BE2C (cell line): ENCODE measurements around the gene COBL.

ENCODE experiments used
- DNase-seq: peaks from one replicate; pipeline ENCODE4 v3.0.0-alpha.2; 2020
- H3K27me3 ChIP-seq: fragments of 250-450 bp; sonication (Bioruptor Pico); 2 replicates; pipeline ENCODE4 v1.5.1; 2020; ENCODE audit warnings: mild to moderate bottlenecking
- H3K36me3 ChIP-seq: fragments of 250-450 bp; sonication (Bioruptor Pico); 2 replicates; pipeline ENCODE4 v1.5.1; 2020; ENCODE audit warnings: mild to moderate bottlenecking
- H3K4me1 ChIP-seq: fragments of 250-450 bp; sonication (Bioruptor Pico); 2 replicates; pipeline ENCODE4 v1.5.1; 2020
- H3K4me3 ChIP-seq: 2 replicates; pipeline ENCODE4 v1.5.1; 2011; ENCODE audit warnings: low read depth, low read length
- H3K9me3 ChIP-seq: fragments of 250-450 bp; sonication (Bioruptor Pico); 2 replicates; pipeline ENCODE4 v1.5.1; 2020
- CTCF ChIP-seq: IDR thresholded peaks from 2 replicates; pipeline ENCODE4 v1.5.1; 2012; ENCODE audit warnings: mild to moderate bottlenecking, low read depth, low read length

The COBL gene

GRCh38 chr7:50974240-50974639 is 342.4 kb downstream of the COBL start:
- Histone ChIP-seq H3K4me1 (no peaks in the 10 kb centered on the region), H3K27me3 (no peaks in the 10 kb centered on the region), H3K36me3 (no peaks in the 10 kb centered on the region), H3K9me3 (no peaks in the 10 kb centered on the region), H3K4me3 (no peak overlapping the region)
- no peak for TF ChIP-seq CTCF
- DNase-seq, result no peak

- no peak for TF ChIP-seq CTCF
- Histone ChIP-seq H3K4me3 (no peak overlapping the region), H3K36me3 (no peaks in the 10 kb centered on the region), H3K4me1 (no peaks in the 10 kb centered on the region), H3K27me3 (no peaks in the 10 kb centered on the region), H3K9me3 (no peaks in the 10 kb centered on the region)
- no peak for DNase-seq
Measured at GRCh38 chr7:50973814-50974213, 342.8 kb downstream of the COBL start.

GRCh38 chr7:50970092-50970491 is 346.5 kb downstream of the COBL start:
- no peak for DNase-seq
- Histone ChIP-seq H3K9me3 (no peaks in the 10 kb centered on the region), H3K27me3 (no peaks in the 10 kb centered on the region), H3K4me3 (no peak overlapping the region), H3K36me3 (no peaks in the 10 kb centered on the region), H3K4me1 (no peaks in the 10 kb centered on the region)
- no peak for TF ChIP-seq CTCF
